22Rv1 (cell line): ENCODE data around the gene EPHA6.

Experiments used
- CTCF ChIP-seq: fragments of 450-650 bp; IDR thresholded peaks from 2 replicates; pipeline ENCODE4 v1.5.1; 2017; ENCODE audit warnings: mild to moderate bottlenecking
- ZFX ChIP-seq: fragments of 450-650 bp; IDR thresholded peaks from 2 replicates; pipeline ENCODE4 v1.6.1; 2017; ENCODE audit warnings: antibody characterized with exemption, borderline replicate concordance

DNA sequence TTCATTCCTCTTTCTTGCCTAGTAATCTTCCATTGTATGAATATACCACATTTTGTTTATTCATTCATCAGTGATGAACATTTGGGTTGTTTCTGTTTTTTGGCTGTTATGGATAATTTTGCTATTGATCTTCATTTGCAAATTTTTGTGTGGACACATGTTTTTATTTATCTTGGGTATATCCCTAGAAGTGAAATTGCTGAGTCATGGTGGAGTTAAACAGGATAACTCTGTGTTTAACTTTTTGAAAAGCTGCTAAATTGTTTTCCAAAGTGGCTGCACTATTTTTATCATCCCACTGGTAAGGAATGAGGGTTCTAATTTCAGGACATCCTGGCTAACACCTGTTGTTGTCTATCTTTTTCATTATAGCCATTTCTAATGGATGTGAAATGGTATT is 875.6 kb downstream of the EPHA6 start:
- TF ChIP-seq CTCF (no peak), ZFX (no peak)
